ENCODE measurements around the gene SPN.
"Not testable (repeated sequence)": the region's sequence is repeated elsewhere in the genome, so short reads cannot be mapped to it uniquely, and the experiment has no call there.

DNA sequence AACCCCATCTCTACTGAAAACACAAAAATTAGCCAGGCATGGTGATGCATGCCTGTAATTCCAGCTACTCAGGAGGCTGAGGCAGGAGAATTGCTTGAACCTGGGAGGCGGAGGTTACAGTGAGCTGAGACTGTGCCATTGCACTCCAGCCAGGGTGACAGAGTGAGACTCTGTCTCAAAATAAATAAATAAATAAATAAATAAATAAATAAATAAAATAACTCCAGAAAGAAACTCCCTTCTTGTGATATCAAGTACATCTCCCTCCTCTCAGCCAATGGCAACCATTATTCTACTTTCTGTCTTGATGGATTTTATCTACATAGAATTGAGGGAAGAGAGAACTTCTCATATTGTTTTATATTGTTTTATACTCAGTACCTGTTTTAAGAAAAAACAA is 44.1 kb downstream of the SPN start:
- TF ChIP-seq, protein P1, sequence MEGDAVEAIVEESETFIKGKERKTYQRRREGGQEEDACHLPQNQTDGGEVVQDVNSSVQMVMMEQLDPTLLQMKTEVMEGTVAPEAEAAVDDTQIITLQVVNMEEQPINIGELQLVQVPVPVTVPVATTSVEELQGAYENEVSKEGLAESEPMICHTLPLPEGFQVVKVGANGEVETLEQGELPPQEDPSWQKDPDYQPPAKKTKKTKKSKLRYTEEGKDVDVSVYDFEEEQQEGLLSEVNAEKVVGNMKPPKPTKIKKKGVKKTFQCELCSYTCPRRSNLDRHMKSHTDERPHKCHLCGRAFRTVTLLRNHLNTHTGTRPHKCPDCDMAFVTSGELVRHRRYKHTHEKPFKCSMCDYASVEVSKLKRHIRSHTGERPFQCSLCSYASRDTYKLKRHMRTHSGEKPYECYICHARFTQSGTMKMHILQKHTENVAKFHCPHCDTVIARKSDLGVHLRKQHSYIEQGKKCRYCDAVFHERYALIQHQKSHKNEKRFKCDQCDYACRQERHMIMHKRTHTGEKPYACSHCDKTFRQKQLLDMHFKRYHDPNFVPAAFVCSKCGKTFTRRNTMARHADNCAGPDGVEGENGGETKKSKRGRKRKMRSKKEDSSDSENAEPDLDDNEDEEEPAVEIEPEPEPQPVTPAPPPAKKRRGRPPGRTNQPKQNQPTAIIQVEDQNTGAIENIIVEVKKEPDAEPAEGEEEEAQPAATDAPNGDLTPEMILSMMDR (IDR thresholded peaks at IDR 0.05): not testable (repeated sequence)
- not testable (repeated sequence) for TF ChIP-seq POLR2A, EP300 (IDR thresholded peaks at IDR 0.05)

Data from tibial nerve (tissue), 4 donors.